COLO829 (cell line): ENCODE results near the gene MYLK4.
"Not testable (repeated sequence)": the region's sequence is repeated elsewhere in the genome, so short reads cannot be mapped to it uniquely, and the experiment has no call there.

Experiments
- DNase-seq: peaks from one replicate; pipeline ENCODE4 v3.0.0; 2012; ENCODE audit warnings: low spot score

MYLK4 gene

GRCh38 chr6:2777249-2777648 is 26.5 kb upstream of the MYLK4 start:
- DNase-seq = no peak

DNA sequence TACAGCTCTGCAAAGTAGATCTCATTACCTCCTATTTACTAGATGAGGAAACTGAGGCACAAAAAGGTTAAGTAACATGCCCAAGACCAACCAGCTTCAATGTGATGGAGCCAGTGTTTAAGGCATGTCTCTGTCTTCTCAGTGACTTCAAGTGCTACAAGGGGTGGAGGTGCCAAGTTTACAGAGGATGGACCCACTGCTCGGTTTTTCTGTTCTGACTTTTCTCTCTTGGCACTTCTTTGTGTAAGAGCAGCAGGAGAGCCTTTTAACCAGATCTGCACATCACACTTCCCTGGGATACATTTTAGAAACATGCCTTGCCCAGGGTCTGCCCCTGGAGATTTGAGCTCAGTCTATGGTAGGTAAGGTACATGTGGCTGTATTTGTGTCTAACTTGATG is 24.3 kb upstream of the MYLK4 start:
- DNase-seq = no peak

GRCh38 chr6:2773449-2773848 is 22.7 kb upstream of the MYLK4 start:
- DNase-seq = no peak

- DNase-seq = no peak
Observed at GRCh38 chr6:2772840-2773239, 22.1 kb upstream of the MYLK4 start.

DNA sequence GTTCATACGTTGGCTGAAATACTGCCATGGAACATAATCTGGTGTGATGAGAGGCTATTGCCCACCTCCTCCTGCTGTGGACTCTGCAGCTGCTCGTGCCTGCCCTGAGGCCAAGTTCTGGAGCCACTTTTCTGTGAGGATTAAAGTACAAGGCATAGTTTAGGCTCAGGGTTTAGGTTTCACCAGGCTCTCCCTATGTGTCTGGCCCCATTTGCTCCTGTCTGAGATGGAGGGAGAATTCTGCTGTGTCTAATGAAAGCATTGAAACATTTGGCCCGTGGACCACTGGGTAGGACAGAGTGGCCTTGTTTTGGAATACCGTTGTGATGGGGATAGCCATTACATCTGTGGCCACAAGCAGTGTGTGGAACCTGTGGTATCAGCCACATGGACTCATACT is 20.4 kb upstream of the MYLK4 start:
- DNase-seq = no peak

GRCh38 chr6:2770171-2770570 is 19.4 kb upstream of the MYLK4 start:
- DNase-seq = no peak

DNA sequence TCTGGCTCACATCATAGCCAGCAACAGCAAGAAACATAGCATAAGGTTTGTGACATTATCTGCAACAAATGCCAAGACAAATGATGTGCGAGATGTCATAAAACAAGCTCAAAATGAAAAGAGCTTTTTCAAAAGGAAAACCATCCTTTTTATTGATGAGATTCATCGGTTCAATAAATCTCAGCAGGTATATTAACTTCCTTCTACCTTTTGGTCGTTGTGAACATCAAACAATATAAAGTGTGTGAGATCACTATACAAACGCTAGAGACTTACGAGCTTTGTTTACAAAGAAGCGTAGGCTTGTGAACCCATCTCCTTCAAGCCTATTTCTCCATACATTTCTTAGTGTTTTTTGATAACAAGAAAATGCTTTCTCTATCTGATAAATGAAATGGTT is 18.0 kb upstream of the MYLK4 start:
- DNase-seq = no peak

DNA sequence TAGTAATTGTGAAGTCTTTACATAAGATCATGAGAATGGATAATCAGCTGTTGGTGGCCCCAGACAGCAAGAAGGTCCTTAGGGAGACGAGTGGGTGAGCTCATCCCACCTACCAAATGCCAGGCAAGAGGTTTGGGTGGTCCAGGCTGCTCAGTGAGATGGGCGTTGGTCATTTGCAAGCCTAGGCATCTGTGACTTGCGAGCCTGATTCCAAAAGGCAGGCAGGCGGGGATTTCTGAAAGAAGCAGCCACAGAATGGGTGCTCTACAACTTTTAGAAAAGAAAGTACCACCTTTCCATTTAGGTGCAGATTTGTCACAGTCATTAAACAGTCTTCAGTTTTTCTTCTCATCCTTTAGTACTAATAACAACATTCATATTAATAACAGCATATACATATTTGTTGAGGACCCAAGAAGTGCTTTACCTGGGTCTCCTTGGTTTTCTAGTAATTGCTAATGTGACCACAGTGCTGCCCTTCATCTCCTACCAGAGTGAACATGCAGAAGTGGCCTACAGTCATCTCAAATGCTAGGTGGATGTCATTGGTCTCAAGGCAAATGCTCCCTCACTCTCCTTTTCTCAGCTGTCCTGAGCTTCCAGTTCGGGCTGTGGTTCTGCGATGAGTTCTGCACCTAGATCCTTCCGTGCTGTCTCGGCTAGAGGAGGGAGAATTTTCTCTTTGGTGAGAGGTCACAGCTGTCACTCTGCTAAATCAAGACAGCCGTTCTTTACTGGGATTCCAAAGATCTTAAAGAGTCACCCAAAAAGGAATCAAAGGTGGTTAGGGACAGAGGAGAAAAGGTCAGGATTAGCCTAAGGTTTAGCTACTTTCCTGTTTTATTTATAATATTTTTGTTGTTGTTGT is 17.2 kb upstream of the MYLK4 start:
- DNase-seq = no peak

DNA sequence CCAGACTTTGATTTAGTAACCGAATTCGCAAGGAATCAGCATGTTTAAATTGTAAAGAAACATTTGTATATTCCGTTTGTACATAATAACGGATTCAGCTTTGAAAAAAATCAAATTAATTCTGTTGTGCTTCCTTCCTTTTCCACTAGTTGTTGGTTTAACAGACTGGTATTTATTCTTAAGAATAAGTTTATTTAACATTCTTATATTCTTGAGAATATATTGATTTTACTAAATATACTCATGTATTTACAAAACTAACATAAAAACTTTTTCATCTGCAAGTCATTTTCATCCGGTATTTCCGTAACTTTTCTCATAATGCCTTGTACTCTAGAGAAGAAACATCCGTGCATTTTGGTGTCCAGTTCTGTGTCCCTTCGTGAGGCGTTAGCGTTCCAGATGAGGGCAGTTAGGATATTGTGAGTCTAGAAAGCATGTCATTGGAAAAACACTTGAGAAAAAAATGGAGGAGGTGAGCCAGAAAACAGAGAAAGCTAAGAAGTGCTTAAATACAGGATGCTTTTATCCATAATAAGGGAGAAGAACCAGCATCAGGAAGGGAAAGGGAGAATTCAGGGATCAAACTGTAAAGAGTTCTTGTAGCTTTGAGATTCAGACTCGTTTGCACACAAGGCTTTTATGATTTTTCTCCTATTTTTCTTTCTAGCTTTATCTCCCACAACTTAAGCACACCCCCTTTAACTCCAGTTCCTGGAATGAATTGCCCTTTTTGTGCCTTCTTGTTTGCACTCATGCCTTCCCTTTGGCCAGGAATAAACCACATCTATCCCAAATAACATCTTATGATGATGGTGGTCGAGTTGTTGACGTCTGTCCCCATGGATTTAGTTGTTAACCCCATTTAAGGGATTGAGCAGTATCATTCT is 16.3 kb upstream of the MYLK4 start:
- DNase-seq = no peak

GRCh38 chr6:2765896-2766766 is 15.4 kb upstream of the MYLK4 start:
- DNase-seq = no peak

- peak; percentile 99 for DNase-seq
Observed at GRCh38 chr6:2765166-2765895, 14.6 kb upstream of the MYLK4 start, which contains the start of gene WRNIP1. WRNIP1 (plus strand) TSS chr6:2765393; CDS start chr6:2765623, 230 bp downstream.

DNA sequence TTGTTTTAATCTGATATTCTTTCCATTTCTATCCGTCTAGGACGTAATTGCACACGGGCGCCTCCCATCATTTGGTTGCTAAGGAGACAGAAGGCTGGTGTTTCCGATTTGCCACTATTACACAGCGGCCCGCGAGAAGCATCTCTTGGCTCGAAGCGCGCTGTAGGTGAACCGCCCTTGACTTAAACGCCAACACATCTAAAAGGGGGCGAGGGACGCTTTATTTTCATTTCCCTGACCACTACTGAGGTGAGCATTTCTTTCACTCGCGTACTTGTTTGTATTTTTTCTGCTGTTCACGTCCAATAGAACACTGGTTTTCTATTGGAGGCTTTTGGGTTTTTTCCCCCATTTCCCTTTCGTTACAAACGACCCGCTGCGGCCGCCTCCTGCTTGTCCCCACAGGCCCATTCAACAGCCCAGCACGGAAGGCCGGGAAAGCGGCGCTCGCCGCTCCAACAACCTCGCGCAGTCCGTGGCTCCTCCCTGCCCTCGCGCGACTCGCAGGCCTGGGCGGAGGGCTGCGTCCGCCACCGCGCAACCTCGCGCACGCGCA is 14.0 kb upstream of the MYLK4 start:
- DNase-seq = peak; percentile 85

DNA sequence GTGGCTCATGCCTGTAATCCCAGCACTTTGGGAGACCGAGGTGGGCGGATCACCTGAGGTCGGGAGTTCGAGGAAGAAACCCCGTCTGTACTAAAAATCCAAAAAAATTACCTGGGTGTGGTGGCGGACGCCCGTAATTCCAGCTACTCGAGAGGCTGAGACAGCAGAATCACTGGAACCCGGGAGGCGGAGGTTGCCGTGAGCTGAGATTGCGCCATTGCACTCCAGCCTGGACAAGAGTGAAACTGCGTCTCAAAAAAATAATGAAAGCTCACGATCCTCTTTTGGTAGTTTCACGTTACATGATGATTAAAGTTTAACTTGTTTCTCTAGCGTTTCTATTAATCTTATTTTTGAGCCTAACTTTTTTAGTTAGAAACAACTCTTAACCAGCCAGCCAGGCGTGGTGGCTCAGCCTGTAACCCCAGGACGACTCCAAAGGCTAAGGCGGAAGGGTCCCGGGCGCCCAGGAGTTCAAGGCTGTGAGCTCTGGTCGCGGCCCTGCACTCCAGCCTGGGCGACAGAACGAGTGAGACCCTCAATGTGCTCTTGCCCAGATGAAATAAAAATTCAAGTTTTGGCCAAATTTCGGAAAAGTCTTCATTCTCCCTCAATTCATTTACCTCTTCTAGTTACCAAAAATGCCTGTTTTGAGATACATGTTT is 13.3 kb upstream of the MYLK4 start:
- DNase-seq = no peak

DNA sequence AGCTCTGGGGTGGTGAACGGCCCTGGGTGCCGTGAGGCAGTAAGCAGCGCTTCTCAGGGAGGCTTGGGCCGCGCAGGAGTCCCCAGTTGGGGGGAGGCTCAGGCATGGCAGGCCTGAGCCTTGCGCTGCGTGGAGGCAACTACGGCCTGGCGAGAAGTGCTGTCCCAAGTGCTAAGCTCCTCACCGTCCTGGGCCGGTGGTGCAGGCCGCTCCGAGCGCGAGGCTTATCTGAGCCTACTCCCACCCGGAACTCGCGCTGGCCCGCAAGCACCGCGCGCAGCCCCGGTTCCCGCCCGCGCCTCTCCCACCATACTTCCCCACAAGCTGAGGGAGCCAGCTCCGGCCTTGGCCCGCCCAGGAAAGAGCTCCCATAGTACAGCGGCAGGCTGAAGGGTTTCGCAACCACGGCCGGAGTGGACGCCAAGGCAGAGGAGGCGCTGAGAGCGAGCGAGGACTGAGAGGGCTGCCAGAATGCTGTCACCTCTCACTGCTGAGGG is 12.7 kb upstream of the MYLK4 start:
- no peak for DNase-seq

GRCh38 chr6:2762868-2763267 is 12.1 kb upstream of the MYLK4 start:
- DNase-seq = not testable (repeated sequence)

- no peak for DNase-seq
Observed at GRCh38 chr6:2760882-2761842, 10.4 kb upstream of the MYLK4 start.

- DNase-seq = no peak
Observed at GRCh38 chr6:2758980-2759379, 8.3 kb upstream of the MYLK4 start.

DNA sequence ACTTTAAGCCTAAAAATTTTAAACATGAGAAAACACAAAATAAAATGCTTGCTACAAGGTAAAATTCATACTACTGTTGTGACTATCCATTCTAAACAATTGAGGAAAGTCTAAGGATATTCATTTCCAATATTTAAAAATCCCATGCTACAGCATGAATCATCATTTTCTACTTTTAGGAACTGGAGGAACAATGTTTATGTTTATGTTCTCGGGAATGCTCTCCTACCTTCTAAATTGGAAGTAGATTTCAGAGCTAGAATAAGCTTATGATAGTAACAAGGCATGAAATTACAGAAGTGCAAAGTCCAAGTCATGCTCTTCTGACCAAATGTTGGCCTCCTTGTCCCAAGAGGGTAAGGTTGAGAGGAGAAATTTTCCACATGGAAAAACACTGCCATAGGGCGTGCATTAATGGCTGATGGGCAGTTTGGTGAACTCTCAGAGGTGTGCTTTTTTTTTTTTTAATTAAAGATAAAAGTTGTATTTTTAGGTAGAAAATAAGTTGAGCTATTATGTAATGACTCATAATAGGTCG is 6.0 kb upstream of the MYLK4 start:
- no peak for DNase-seq

DNA sequence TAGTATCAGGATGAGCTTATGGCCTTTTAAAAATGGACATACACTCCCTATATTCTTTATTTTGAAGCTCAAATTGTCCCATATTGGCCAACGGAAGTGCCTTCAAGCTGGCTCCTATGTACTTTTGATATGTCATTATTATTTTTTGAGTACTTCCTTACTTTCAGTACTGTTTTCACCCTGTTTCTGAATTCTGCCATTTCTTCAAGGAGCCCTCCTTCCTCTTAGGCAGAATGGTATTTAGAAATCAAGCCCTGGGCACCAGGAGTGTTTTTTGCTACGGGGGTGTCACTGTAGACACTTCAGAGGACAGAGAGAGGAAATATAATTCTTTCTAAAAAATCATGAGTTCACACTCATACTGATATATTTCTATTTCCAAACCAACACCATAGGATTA is 5.5 kb upstream of the MYLK4 start:
- no peak for DNase-seq
